Trophoblast cell (in vitro differentiated cells and primary cell): ENCODE measurements around the gene CCDC197.

Experiments used
- DNase-seq, 2 donors: peaks; one replicate each; pipeline ENCODE4 v3.0.0-alpha.2; 2016
- H2AFZ ChIP-seq: 2 replicates; pipeline ENCODE4 v1.6.1; 2013; ENCODE audit warnings: low read length, moderate library complexity, mild to moderate bottlenecking; ENCODE audit not compliant: insufficient read depth, poor library complexity
- H2AK5ac ChIP-seq: 2 replicates; pipeline ENCODE4 v1.6.1; 2013; ENCODE audit warnings: mild to moderate bottlenecking, low read length
- H2BK120ac ChIP-seq: 2 replicates; pipeline ENCODE4 v1.6.1; 2013; ENCODE audit warnings: low read length, mild to moderate bottlenecking, moderate library complexity; ENCODE audit not compliant: insufficient read depth, poor library complexity
- H2BK12ac ChIP-seq: 2 replicates; pipeline ENCODE4 v1.6.1; 2013; ENCODE audit warnings: mild to moderate bottlenecking, low read length, moderate library complexity
- H2BK5ac ChIP-seq: 2 replicates; pipeline ENCODE4 v1.6.1; 2013; ENCODE audit warnings: low read length, low read depth, moderate library complexity, mild to moderate bottlenecking; ENCODE audit not compliant: poor library complexity
- H3K14ac ChIP-seq: 2 replicates; pipeline ENCODE4 v1.6.1; 2013; ENCODE audit warnings: mild to moderate bottlenecking, low read length
- H3K18ac ChIP-seq: 2 replicates; pipeline ENCODE4 v1.6.1; 2013; ENCODE audit warnings: mild to moderate bottlenecking, low read length
- H3K23ac ChIP-seq: 2 replicates; pipeline ENCODE4 v1.6.1; 2013; ENCODE audit warnings: low read length
- H3K27ac ChIP-seq: 2 replicates; pipeline ENCODE4 v1.5.1; 2013; ENCODE audit warnings: low read depth, mild to moderate bottlenecking, inconsistent platforms, low read length, moderate library complexity
- H3K27me3 ChIP-seq: 2 replicates; pipeline ENCODE4 v1.6.1; 2013; ENCODE audit warnings: inconsistent platforms, mild to moderate bottlenecking, low read length, moderate library complexity; ENCODE audit not compliant: insufficient read depth
- H3K36me3 ChIP-seq, 2 experiments: 1 replicate in 1 of 2; 2 replicates in 1 of 2; pipeline ENCODE4 v1.6.1; 2013; ENCODE audit warnings: low read length in 2 of 2, mild to moderate bottlenecking in 2 of 2, moderate library complexity in 1 of 2; ENCODE audit not compliant: insufficient read depth in 2 of 2, control insufficient read depth in 1 of 2
- H3K4ac ChIP-seq: 2 replicates; pipeline ENCODE4 v1.6.1; 2013; ENCODE audit warnings: low read depth, mild to moderate bottlenecking, low read length, moderate library complexity
- H3K4me1 ChIP-seq, 2 experiments: 1 replicate in 1 of 2; 2 replicates in 1 of 2; pipeline ENCODE4 v1.6.1; 2013; ENCODE audit warnings: low read length in 2 of 2, mild to moderate bottlenecking in 2 of 2, moderate library complexity in 1 of 2; ENCODE audit not compliant: insufficient read depth in 2 of 2, control insufficient read depth in 1 of 2
- H3K4me2 ChIP-seq: 2 replicates; pipeline ENCODE4 v1.6.1; 2013; ENCODE audit warnings: inconsistent platforms, mild to moderate bottlenecking, low read length, moderate library complexity
- H3K4me3 ChIP-seq: 2 replicates; pipeline ENCODE4 v1.5.1; 2013; ENCODE audit warnings: mild to moderate bottlenecking, low read depth, low read length, inconsistent platforms
- H3K79me1 ChIP-seq: one replicate; pipeline ENCODE4 v1.6.1; 2013; ENCODE audit warnings: low read length
- H3K79me2 ChIP-seq: 2 replicates; pipeline ENCODE4 v1.6.1; 2013; ENCODE audit warnings: low read length, mild to moderate bottlenecking; ENCODE audit not compliant: control insufficient read depth, insufficient read depth, poor library complexity
- H3K9ac ChIP-seq: 2 replicates; pipeline ENCODE4 v1.6.1; 2013; ENCODE audit warnings: mild to moderate bottlenecking, low read length
- H3K9me3 ChIP-seq: 2 replicates; pipeline ENCODE4 v1.6.1; 2013; ENCODE audit warnings: low read depth, mild to moderate bottlenecking, control low read depth, inconsistent platforms, low read length; ENCODE audit not compliant: insufficient read depth
- H4K12ac ChIP-seq: 2 replicates; pipeline ENCODE4 v1.6.1; 2013; ENCODE audit warnings: low read depth, mild to moderate bottlenecking, low read length, moderate library complexity
- H4K8ac ChIP-seq: 2 replicates; pipeline ENCODE4 v1.6.1; 2013; ENCODE audit warnings: low read depth, mild to moderate bottlenecking, low read length, moderate library complexity
- H4K91ac ChIP-seq: one replicate; pipeline ENCODE4 v1.6.1; 2013; ENCODE audit warnings: low read depth, mild to moderate bottlenecking, low read length, moderate library complexity
- WGBS: extraction: QIAGEN DNeasy Blood & Tissue Kit; methylation state at CpG from one replicate; pipeline ENCODE4 v1.1.7; 2013; ENCODE audit warnings: missing lambda C conversion rate; ENCODE audit not compliant: insufficient read length, insufficient coverage; ENCODE audit errors: extremely low coverage; 5-methylcytosine and 5-hydroxymethylcytosine counted together

Gene CCDC197

DNA sequence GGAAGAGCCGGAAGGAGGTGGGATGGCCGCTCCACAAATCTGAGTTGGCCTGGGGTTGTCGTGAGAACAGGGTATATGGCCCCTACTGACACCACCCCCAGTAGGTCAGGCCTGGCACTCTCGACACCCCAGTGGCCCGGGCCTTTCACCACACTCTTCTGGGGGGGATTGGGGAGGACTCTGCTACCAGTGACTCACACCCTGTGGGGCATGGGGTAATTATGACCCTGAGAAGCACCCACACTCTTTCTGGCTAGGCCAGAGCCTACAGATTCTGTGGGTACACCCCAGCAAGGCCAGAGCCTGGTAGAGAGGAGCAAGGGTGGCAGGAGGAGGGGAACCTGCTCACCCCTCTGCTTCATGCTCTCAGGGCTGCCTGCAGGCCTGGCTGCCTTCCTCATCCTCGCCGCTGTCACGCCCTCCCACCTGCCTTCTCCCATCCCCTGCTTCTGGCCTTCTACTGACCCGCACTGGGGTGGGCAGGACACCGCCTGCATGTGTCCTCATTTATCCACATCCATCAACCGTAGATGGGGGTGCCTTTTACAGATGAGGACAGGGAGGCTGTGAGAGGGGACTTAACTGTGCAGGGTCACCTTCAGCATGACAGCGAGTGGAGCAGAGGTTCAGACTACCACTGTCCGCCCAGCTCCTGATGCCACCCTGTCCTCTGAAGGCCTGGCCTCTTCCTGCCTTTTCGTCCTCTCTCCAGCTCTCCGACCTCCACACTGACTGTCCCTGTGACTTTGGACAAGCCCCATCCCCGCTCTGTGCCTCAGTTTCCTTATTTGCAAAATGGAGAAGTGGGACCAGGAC is 39.1 kb upstream of the CCDC197 start:
- WGBS = no CpG with 5 or more reads among the region's 16 CpGs

DNA sequence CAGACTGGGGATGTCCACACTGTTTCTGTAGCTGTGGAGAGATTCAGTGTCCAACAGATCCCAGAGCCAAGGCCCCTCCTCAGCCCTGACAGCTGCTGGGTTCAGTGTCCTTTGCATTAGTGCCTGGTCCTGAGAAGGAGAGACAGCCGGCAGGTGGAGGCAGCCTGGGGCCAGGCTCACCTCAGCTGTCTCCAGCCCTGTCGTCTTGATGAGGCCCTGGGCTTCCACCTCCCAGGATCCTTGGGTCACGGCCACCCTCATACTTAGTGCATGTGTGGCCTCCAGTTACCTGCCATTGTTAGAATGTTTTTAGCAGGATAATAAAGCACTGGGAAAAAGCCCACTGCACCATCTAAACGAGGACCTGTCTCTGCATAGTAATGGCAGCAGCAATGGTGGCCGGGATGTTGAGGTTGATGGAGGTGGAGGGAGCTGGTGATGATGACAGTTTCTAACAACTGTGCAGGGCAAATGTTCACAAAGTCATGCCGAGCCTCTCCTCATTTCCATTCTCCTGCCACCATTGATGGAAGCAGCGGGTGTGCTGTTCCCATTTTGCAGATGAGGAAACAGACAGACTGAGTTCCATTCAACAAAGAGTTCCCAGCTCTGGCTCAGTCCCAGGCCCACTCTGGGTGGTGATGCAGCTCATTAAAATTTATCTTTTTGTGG is 38.4 kb upstream of the CCDC197 start:
- H3K27me3 ChIP-seq = no peaks in the 10 kb centered on the region
- H2AK5ac ChIP-seq = peak overlapping the region; percentile 8
- no CpG with 5 or more reads among the region's 7 CpGs for WGBS
- no peak overlapping the region for H3K27ac ChIP-seq
- no peak overlapping the region for H3K4ac ChIP-seq
- peak overlapping the region; percentile 25 for H2BK120ac ChIP-seq
- H2BK5ac ChIP-seq = no peak overlapping the region
- DNase-seq = no peak
- no peak overlapping the region for H3K4me3 ChIP-seq
- no peak overlapping the region for H3K23ac ChIP-seq
- peaks cover 19 to 28% of the 10 kb centered on the region in 2 experiments for H3K4me1 ChIP-seq
- H4K8ac ChIP-seq = no peak overlapping the region
- no peak overlapping the region for H3K18ac ChIP-seq
- no peak overlapping the region for H4K91ac ChIP-seq
- no peak overlapping the region for H2AFZ ChIP-seq
- peak overlapping the region; percentile 16 for H2BK12ac ChIP-seq
- H3K4me2 ChIP-seq = peak overlapping the region; percentile 39
- H4K12ac ChIP-seq = no peak overlapping the region
- peaks cover 6% of the 10 kb centered on the region for H3K79me1 ChIP-seq
- H3K14ac ChIP-seq = no peak overlapping the region
- H3K9me3 ChIP-seq = no peaks in the 10 kb centered on the region
- H3K36me3 ChIP-seq = no peaks in the 10 kb centered on the region
- no peaks in the 10 kb centered on the region for H3K79me2 ChIP-seq
- H3K9ac ChIP-seq = no peak overlapping the region

More for the DNA sequence above, 39.1 kb upstream of the CCDC197 start:
- H2BK12ac ChIP-seq = no peak overlapping the region
- H3K79me1 ChIP-seq = peaks cover 6% of the 10 kb centered on the region
- H3K9me3 ChIP-seq = no peaks in the 10 kb centered on the region
- H3K23ac ChIP-seq = no peak overlapping the region
- H2BK120ac ChIP-seq = no peak overlapping the region
- H3K27ac ChIP-seq = no peak overlapping the region
- H3K4me2 ChIP-seq = no peak overlapping the region
- no peak overlapping the region for H3K18ac ChIP-seq
- no peak overlapping the region for H2BK5ac ChIP-seq
- no peaks in the 10 kb centered on the region for H3K36me3 ChIP-seq
- peaks cover 16 to 28% of the 10 kb centered on the region in 2 experiments for H3K4me1 ChIP-seq
- no peaks in the 10 kb centered on the region for H3K27me3 ChIP-seq
- no peak overlapping the region for H3K4me3 ChIP-seq
- no peak for DNase-seq
- H4K12ac ChIP-seq = no peak overlapping the region
- no peak overlapping the region for H4K91ac ChIP-seq
- H3K9ac ChIP-seq = no peak overlapping the region
- no peak overlapping the region for H4K8ac ChIP-seq
- H3K79me2 ChIP-seq = no peaks in the 10 kb centered on the region
- H3K4ac ChIP-seq = no peak overlapping the region
- H3K14ac ChIP-seq = no peak overlapping the region
- H2AFZ ChIP-seq = no peak overlapping the region
- H2AK5ac ChIP-seq = peak overlapping the region; percentile 35

DNA sequence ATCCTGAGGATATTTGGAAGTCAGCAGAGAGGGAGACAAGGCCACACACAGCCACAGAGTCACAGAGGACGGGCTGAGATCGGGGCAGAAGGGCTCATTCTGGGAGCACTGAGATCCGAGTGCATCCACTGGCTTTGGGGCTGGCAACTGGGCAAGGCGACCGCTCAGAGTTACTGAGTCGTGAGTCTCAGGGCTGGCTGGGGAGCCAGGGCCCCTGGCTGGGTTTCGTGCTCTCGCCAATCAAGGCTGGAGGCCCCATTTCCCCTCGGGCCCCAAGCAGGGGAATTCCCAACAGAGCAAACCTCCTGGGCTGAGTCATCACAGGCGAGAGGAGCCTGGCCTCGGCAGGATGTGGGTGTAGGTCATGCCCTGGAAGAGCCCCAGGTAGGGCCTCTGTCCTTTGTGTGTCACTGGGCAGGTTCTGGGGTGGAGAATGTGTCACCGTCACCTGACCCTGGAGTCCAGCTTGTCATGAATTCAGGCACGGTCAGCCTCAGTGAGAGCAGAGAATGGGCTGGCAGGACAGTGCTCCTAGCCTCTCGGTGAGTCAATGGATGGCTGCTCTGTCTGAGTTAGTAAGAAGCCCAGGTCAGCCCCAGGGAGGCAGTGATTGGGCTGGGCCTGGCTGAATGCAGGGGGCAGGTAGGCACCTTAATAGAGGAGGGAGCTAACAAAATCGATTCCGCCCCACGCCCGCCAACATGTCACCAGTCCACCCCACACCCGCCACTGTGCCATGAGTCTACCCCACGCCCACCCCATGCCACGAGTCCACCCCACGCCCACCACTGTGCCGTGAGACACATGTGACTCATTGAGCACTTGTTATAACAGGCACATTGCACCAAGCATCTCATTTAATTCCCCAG is 37.6 kb upstream of the CCDC197 start:
- peak overlapping the region; percentile 39 for H3K4me2 ChIP-seq
- H4K8ac ChIP-seq = peak overlapping the region; percentile 21
- H3K14ac ChIP-seq = no peak overlapping the region
- no peak overlapping the region for H4K91ac ChIP-seq
- peaks cover 6% of the 10 kb centered on the region for H3K79me1 ChIP-seq
- no peak overlapping the region for H2AK5ac ChIP-seq
- peaks cover 19 to 28% of the 10 kb centered on the region in 2 experiments for H3K4me1 ChIP-seq
- H3K27me3 ChIP-seq = no peaks in the 10 kb centered on the region
- no peaks in the 10 kb centered on the region for H3K36me3 ChIP-seq
- H3K18ac ChIP-seq = peak overlapping the region; percentile 36
- no peak overlapping the region for H3K4me3 ChIP-seq
- peak overlapping the region; percentile 11 for H2BK5ac ChIP-seq
- H2BK12ac ChIP-seq = peak overlapping the region; percentile 27
- H2BK120ac ChIP-seq = peak overlapping the region; percentile 25
- DNase-seq = peak; percentile 98
- no peak overlapping the region for H4K12ac ChIP-seq
- no peak overlapping the region for H3K23ac ChIP-seq
- H3K27ac ChIP-seq = no peak overlapping the region
- H3K9ac ChIP-seq = no peak overlapping the region
- no peak overlapping the region for H2AFZ ChIP-seq
- no peaks in the 10 kb centered on the region for H3K9me3 ChIP-seq
- H3K4ac ChIP-seq = no peak overlapping the region
- H3K79me2 ChIP-seq = no peaks in the 10 kb centered on the region
- WGBS = no CpG with 5 or more reads among the region's 23 CpGs

DNA sequence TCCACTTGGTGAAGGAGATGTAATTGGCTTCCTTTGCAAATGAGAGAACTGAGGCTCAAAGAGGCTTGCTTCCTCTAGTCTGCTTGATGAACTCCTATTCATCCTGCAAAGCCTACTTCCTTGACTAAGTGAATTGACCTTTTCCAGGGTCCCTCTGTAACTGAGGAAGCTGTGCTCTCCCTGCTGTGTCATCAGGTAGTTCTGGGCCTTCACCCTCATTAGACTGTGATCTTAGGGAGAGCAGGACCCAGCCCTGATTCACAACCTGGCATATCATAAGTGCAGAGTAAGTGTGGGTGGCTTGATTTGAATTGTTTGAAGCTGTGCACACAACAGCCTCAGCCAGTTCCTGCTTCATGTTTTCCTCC is 37.0 kb upstream of the CCDC197 start:
- Histone ChIP-seq H3K79me2 (no peaks in the 10 kb centered on the region), H3K4ac (no peak overlapping the region), H2AK5ac (no peak overlapping the region), H3K27ac (no peak overlapping the region), H2BK12ac (peak overlapping the region; percentile 27), H3K9ac (no peak overlapping the region), H3K23ac (no peak overlapping the region), H3K4me3 (no peak overlapping the region), H3K36me3 (no peaks in the 10 kb centered on the region), H3K27me3 (no peaks in the 10 kb centered on the region), H2BK120ac (peak overlapping the region; percentile 24), H4K12ac (no peak overlapping the region), H2BK5ac (no peak overlapping the region), H4K91ac (no peak overlapping the region), H3K79me1 (peaks cover 6% of the 10 kb centered on the region), H3K9me3 (no peaks in the 10 kb centered on the region), H3K14ac (no peak overlapping the region), H3K4me2 (no peak overlapping the region), H4K8ac (peak overlapping the region; percentile 21), H3K4me1 (peaks cover 19 to 28% of the 10 kb centered on the region in 2 experiments), H3K18ac (no peak overlapping the region), H2AFZ (no peak overlapping the region)
- DNase-seq = no peak
